ENCODE data around the gene COPG1.

GRCh38 chr3:129311054-129311902, 61.9 kb downstream of the COPG1 start:
- TF ChIP-seq EP300 (IDR thresholded peaks at IDR 0.05) (no peak), POLR2A (IDR thresholded peaks at IDR 0.05) (no peak)
- TF ChIP-seq, protein P1, sequence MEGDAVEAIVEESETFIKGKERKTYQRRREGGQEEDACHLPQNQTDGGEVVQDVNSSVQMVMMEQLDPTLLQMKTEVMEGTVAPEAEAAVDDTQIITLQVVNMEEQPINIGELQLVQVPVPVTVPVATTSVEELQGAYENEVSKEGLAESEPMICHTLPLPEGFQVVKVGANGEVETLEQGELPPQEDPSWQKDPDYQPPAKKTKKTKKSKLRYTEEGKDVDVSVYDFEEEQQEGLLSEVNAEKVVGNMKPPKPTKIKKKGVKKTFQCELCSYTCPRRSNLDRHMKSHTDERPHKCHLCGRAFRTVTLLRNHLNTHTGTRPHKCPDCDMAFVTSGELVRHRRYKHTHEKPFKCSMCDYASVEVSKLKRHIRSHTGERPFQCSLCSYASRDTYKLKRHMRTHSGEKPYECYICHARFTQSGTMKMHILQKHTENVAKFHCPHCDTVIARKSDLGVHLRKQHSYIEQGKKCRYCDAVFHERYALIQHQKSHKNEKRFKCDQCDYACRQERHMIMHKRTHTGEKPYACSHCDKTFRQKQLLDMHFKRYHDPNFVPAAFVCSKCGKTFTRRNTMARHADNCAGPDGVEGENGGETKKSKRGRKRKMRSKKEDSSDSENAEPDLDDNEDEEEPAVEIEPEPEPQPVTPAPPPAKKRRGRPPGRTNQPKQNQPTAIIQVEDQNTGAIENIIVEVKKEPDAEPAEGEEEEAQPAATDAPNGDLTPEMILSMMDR (IDR thresholded peaks at IDR 0.05): no peak
